K562 (cell line): ENCODE data around the gene PODNL1. TPM values are rescaled to one million over a fixed set of nuclear protein-coding genes. Genes with fewer than 3 reads are reported as not detected.

Source experiments
- ARID3B ChIP-seq: fragments of 250-450 bp; sonication (Bioruptor Pico); IDR thresholded peaks from 2 replicates; pipeline ENCODE4 v1.4.0; 2020; ENCODE audit warnings: borderline replicate concordance
- ATF3 ChIP-seq, 2 experiments: fragments of 450-650 bp in 1 of 2; sonication (generic) in 1 of 2; formaldehyde crosslinking in 1 of 2; IDR thresholded peaks in 1 of 2; conservative IDR thresholded peaks in 1 of 2; 2 replicates each; pipeline versions ENCODE4 v1.6.1 to v1.8.1; 2016 to 2023; ENCODE audit warnings: mild to moderate bottlenecking in 2 of 2, moderate library complexity in 2 of 2, inconsistent platforms in 1 of 2, missing genetic modification reagents in 1 of 2
- CBX3 ChIP-seq, 2 experiments: IDR thresholded peaks; 1 replicate in 1 of 2; 2 replicates in 1 of 2; pipeline ENCODE4 v1.6.1; 2012; ENCODE audit warnings: inconsistent platforms in 2 of 2, low read length in 2 of 2, borderline replicate concordance in 1 of 2, control low read depth in 1 of 2
- CHD4 ChIP-seq: fragments of 200-600 bp; sonication (generic); IDR thresholded peaks from 3 replicates; pipeline ENCODE4 v1.6.1; 2012; ENCODE audit warnings: low read depth, mild to moderate bottlenecking, mixed read lengths, low read length, inconsistent platforms; ENCODE audit not compliant: insufficient read depth, insufficient replicate concordance, poor library complexity, severe bottlenecking
- DACH1 ChIP-seq: fragments of 450-650 bp; IDR thresholded peaks from 2 replicates; pipeline ENCODE4 v1.6.1; 2018; ENCODE audit not compliant: partially characterized antibody
- EP300 ChIP-seq: IDR thresholded peaks from 2 replicates; pipeline ENCODE4 v1.6.1; 2012; ENCODE audit warnings: low read length, improper control_type of control experiment
- EP400 ChIP-seq: fragments of 450-650 bp; IDR thresholded peaks from 2 replicates; pipeline ENCODE4 v1.6.1; 2017; ENCODE audit warnings: antibody characterized with exemption, mild to moderate bottlenecking, moderate library complexity
- FOXM1 ChIP-seq, 2 experiments: fragments of 450-650 bp in 1 of 2; sonication (generic) in 1 of 2; formaldehyde crosslinking in 1 of 2; IDR thresholded peaks; 2 replicates each; pipeline versions ENCODE4 v1.6.1 to v1.9.0; 2017 to 2022; ENCODE audit warnings: low read depth in 2 of 2, mild to moderate bottlenecking in 2 of 2, missing genetic modification reagents in 1 of 2, moderate library complexity in 1 of 2
- HNRNPLL ChIP-seq: fragments of 200-400 bp; formaldehyde crosslinking; IDR thresholded peaks from 2 replicates; pipeline ENCODE4 v1.6.1; 2017; ENCODE audit warnings: low read length, low read depth, mild to moderate bottlenecking; ENCODE audit not compliant: poor library complexity, severe bottlenecking
- ID3 ChIP-seq, 2 experiments: fragments of 250-450 bp in 1 of 2; fragments of 450-650 bp in 1 of 2; sonication (Bioruptor Pico) in 1 of 2; IDR thresholded peaks; 2 replicates each; pipeline versions ENCODE4 v1.6.1 to v1.8.0; 2016 to 2021; ENCODE audit warnings: mild to moderate bottlenecking in 2 of 2, moderate library complexity in 2 of 2, missing compliant biosample characterization in 1 of 2, missing genetic modification characterization in 1 of 2
- NONO ChIP-seq, 2 experiments: fragments of 200-400 bp in 1 of 2; fragments of 450-650 bp in 1 of 2; formaldehyde crosslinking in 1 of 2; IDR thresholded peaks; 2 replicates each; pipeline ENCODE4 v1.6.1; 2017; ENCODE audit warnings: low read depth in 2 of 2, mild to moderate bottlenecking in 2 of 2, moderate library complexity in 2 of 2, low read length in 1 of 2
- PHTF2 ChIP-seq: fragments of 250-450 bp; sonication (Bioruptor Pico); IDR thresholded peaks from 2 replicates; pipeline ENCODE4 v1.5.0; 2021; ENCODE audit warnings: mild to moderate bottlenecking
- RBM39 ChIP-seq: fragments of 200-400 bp; formaldehyde crosslinking; optimal IDR thresholded peaks from 2 replicates; pipeline ENCODE3; 2018; ENCODE audit warnings: low read depth, low read length
- SLC30A9 ChIP-seq: fragments of 250-450 bp; sonication (Bioruptor Pico); IDR thresholded peaks from 2 replicates; pipeline ENCODE4 v1.8.0; 2022; ENCODE audit warnings: mild to moderate bottlenecking, moderate library complexity
- SRSF1 ChIP-seq: fragments of 200-400 bp; formaldehyde crosslinking; IDR thresholded peaks from 2 replicates; pipeline ENCODE4 v1.6.1; 2017; ENCODE audit warnings: mild to moderate bottlenecking, low read depth, low read length, moderate library complexity
- TAF9B ChIP-seq: fragments of 450-650 bp; IDR thresholded peaks from 2 replicates; pipeline ENCODE4 v1.6.1; 2018; ENCODE audit warnings: mild to moderate bottlenecking; ENCODE audit not compliant: partially characterized antibody
- TAL1 ChIP-seq: fragments of 450-650 bp; IDR thresholded peaks from 2 replicates; pipeline ENCODE4 v1.6.1; 2016; ENCODE audit warnings: mild to moderate bottlenecking
- ZFP36 ChIP-seq: fragments of 150-350 bp; IDR thresholded peaks from 2 replicates; pipeline ENCODE4 v1.6.1; 2018; ENCODE audit warnings: low read length, low read depth; ENCODE audit not compliant: partially characterized antibody
- ZNF140 ChIP-seq: fragments of 250-450 bp; sonication (Bioruptor Pico); IDR thresholded peaks from 2 replicates; pipeline ENCODE4 v1.8.0; 2021; ENCODE audit warnings: moderate library complexity, mild to moderate bottlenecking, inconsistent platforms
- ZNF232 ChIP-seq: sonication (generic); formaldehyde crosslinking; IDR thresholded peaks from 2 replicates; pipeline ENCODE4 v1.8.0; 2022; ENCODE audit warnings: mild to moderate bottlenecking, missing genetic modification reagents
- ZNF511 ChIP-seq: sonication (generic); formaldehyde crosslinking; IDR thresholded peaks from 2 replicates; pipeline ENCODE4 v1.8.0; 2022; ENCODE audit warnings: mild to moderate bottlenecking, missing genetic modification reagents
- ZNF57 ChIP-seq: fragments of 450-650 bp; formaldehyde crosslinking; IDR thresholded peaks from 2 replicates; pipeline ENCODE4 v1.4.0; 2020; ENCODE audit warnings: mild to moderate bottlenecking, moderate library complexity
- polyA plus RNA-seq, 8 experiments: library from polyadenylated mRNA; depleted of rRNA in 4 of 8; stranded (reverse) in 5 of 8; unstranded in 3 of 8; fragments of >200 nt; fragmentation: Nextera tagmentation in 2 of 8; fragmentation: Illumina TruSeq in 1 of 8; extraction: Ambion mirVana in 2 of 8; extraction: Trizol in 1 of 8; gene quantifications; 2 replicates each; pipeline versions ENCODE4 v1.2.1 to v1.2.3, GENCODE V29; 2011 to 2014; ENCODE audit warnings: inconsistent platforms in 1 of 8, missing spikeins in 1 of 8
- total RNA-seq, 7 experiments: library from RNA; depleted of rRNA in 6 of 7; stranded (reverse); fragments of >200 nt in 6 of 7; fragmentation: Illumina TruSeq in 2 of 7; extraction: Trizol in 2 of 7; gene quantifications; 2 replicates each; pipeline versions ENCODE4 v1.2.1 to v1.2.3, GENCODE V29; 2011 to 2021; ENCODE audit warnings: low replicate concordance in 1 of 7

The PODNL1 gene
- total and polyA plus RNA-seq, 9 of the 15 experiments (the other 6 are each of a cell fraction or from before 2014, with no cell fraction given): 0.18 to 0.47 (median 0.23) TPM; not detected in 3

GRCh38 chr19:13920940-13921747 lies 17.1 kb downstream of the PODNL1 start (continued):
- TF ChIP-seq ARID3B (CRISPR knock-in tag) (no peak), NONO (IDR thresholded peaks at IDR 0.05; ENCODE audit: low read depth in 2 of 2, low read length in 1 of 2) (no peak), ZFP36 (no peak), RBM39 (no peak), FOXM1 (IDR thresholded peaks at IDR 0.05; ENCODE audit: low read depth) (no peak), FOXM1 (CRISPR knock-in tag; IDR thresholded peaks at IDR 0.05; ENCODE audit: low read depth) (no peak), EP400 (no peak), SRSF1 (no peak), ZNF140 (CRISPR knock-in tag) (no peak), ZNF511 (CRISPR knock-in tag) (no peak), ATF3 (IDR thresholded peaks at IDR 0.05) (peak; percentile 52), ATF3 (CRISPR knock-in tag; conservative IDR thresholded peaks at IDR 0.05) (no peak), ID3 (CRISPR knock-in tag; IDR thresholded peaks at IDR 0.05) (no peak), ID3 (tag; IDR thresholded peaks at IDR 0.05) (no peak), ZNF57 (no peak), CHD4 (no peak), CBX3 (IDR thresholded peaks at IDR 0.05; ENCODE audit: borderline replicate concordance in 1 of 2, low read length in 2 of 2) (peak in 1 of 2 experiments; percentile 92; a peak in 2 of 3 replicates), ZNF232 (CRISPR knock-in tag) (no peak), SLC30A9 (CRISPR knock-in tag) (no peak), EP300 (no peak), HNRNPLL (no peak), PHTF2 (CRISPR knock-in tag) (no peak), TAL1 (no peak), DACH1 (no peak), TAF9B (no peak)
